ENCODE results near the gene TGM3.

The TGM3 gene

GRCh38 chr20:2378893-2379292 is 83.1 kb downstream of the TGM3 start:
- peaks cover 0 to 10% of the 10 kb centered on the region in 2 donors for H3K4me1 Mint-ChIP-seq
- peaks cover 34 to 77% of the 10 kb centered on the region in 2 donors for H3K27me3 Mint-ChIP-seq
- DNase-seq, result no peak
- H3K27ac Mint-ChIP-seq, result no peak overlapping the region
- no peak overlapping the region for H3K4me3 Mint-ChIP-seq
- H3K36me3 Mint-ChIP-seq, result no peaks in the 10 kb centered on the region
- H3K9me3 Mint-ChIP-seq, result peaks cover 0 to 2% of the 10 kb centered on the region in 2 donors
- no peak for ATAC-seq (replicated peaks)

- peaks cover 34 to 77% of the 10 kb centered on the region in 2 donors for H3K27me3 Mint-ChIP-seq
- H3K36me3 Mint-ChIP-seq, result no peaks in the 10 kb centered on the region
- peaks cover 0 to 2% of the 10 kb centered on the region in 2 donors for H3K9me3 Mint-ChIP-seq
- peaks cover 0 to 10% of the 10 kb centered on the region in 2 donors for H3K4me1 Mint-ChIP-seq
- H3K27ac Mint-ChIP-seq, result no peak overlapping the region
- DNase-seq (no peak), ATAC-seq (replicated peaks) (peak; percentile 41 to 54)
- no peak overlapping the region for H3K4me3 Mint-ChIP-seq
These were observed 83.9 kb downstream of the TGM3 start for GRCh38 chr20:2379511-2380229.

DNA sequence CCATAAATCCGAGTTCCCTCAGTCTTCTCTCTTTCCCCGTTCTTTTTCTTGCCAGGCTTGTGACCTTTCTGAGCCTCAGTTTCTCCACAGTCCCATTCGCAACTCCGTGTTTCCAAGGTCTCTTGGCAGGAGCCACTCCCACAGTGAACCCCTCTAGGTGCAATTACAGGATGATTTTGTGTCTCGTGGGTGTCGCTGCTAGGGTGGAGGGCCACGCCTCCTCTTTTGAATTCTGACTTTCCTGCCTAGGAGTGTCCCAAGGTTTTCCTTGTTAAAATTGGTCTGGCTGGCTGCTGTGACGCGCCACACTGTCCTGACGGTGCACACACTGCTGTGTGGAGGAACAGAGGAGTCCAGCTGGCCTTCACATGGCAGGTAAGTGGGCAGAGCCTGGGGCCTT is 84.8 kb downstream of the TGM3 start, which contains the start of gene TGM6:
Gene TGM6, plus strand, starts transcription at position 301 of the 400 bp plus-strand sequence. Its CDS starts 68 bp downstream, at position 369.
- H3K36me3 Mint-ChIP-seq, result no peaks in the 10 kb centered on the region
- no peak within 1 kb of the TSS for H3K27ac Mint-ChIP-seq
- peaks cover 0 to 10% of the 10 kb centered on the region in 2 donors for H3K4me1 Mint-ChIP-seq
- no peak for DNase-seq
- peaks cover 0 to 2% of the 10 kb centered on the region in 2 donors for H3K9me3 Mint-ChIP-seq
- peaks cover 42 to 84% of the 10 kb centered on the region in 2 donors for H3K27me3 Mint-ChIP-seq
- ATAC-seq (replicated peaks), result no peak
- H3K4me3 Mint-ChIP-seq, result no peak within 1 kb of the TSS

GRCh38 chr20:2381303-2381702 is 85.5 kb downstream of the TGM3 start:
- peaks cover 0 to 10% of the 10 kb centered on the region in 2 donors for H3K4me1 Mint-ChIP-seq
- peaks cover 38 to 80% of the 10 kb centered on the region in 2 donors for H3K27me3 Mint-ChIP-seq
- peaks cover 0 to 4% of the 10 kb centered on the region in 2 donors for H3K9me3 Mint-ChIP-seq
- H3K27ac Mint-ChIP-seq, result no peak overlapping the region
- DNase-seq (no peak), ATAC-seq (replicated peaks) (no peak)
- H3K36me3 Mint-ChIP-seq, result no peaks in the 10 kb centered on the region
- H3K4me3 Mint-ChIP-seq, result no peak overlapping the region

- peaks cover 30 to 70% of the 10 kb centered on the region in 2 donors for H3K27me3 Mint-ChIP-seq
- no peak for ATAC-seq (replicated peaks)
- H3K4me1 Mint-ChIP-seq, result peaks cover 2 to 10% of the 10 kb centered on the region in 2 donors
- DNase-seq, result no peak
- peaks cover 0 to 4% of the 10 kb centered on the region in 2 donors for H3K9me3 Mint-ChIP-seq
- H3K27ac Mint-ChIP-seq, result peak overlapping the region; percentile 39
- no peak overlapping the region for H3K4me3 Mint-ChIP-seq
- no peaks in the 10 kb centered on the region for H3K36me3 Mint-ChIP-seq
These were observed 87.0 kb downstream of the TGM3 start for GRCh38 chr20:2382833-2383232.

GRCh38 chr20:2385026-2385425 is 89.2 kb downstream of the TGM3 start:
- no peak for ATAC-seq (replicated peaks)
- peaks cover under 1 to 2% of the 10 kb centered on the region in 2 donors for H3K4me1 Mint-ChIP-seq
- H3K27me3 Mint-ChIP-seq, result peaks cover 30 to 49% of the 10 kb centered on the region in 2 donors
- no peak for DNase-seq
- H3K36me3 Mint-ChIP-seq, result no peaks in the 10 kb centered on the region
- no peak overlapping the region for H3K4me3 Mint-ChIP-seq
- H3K9me3 Mint-ChIP-seq, result peaks cover 3 to 4% of the 10 kb centered on the region in 2 donors
- H3K27ac Mint-ChIP-seq, result no peak overlapping the region

DNA sequence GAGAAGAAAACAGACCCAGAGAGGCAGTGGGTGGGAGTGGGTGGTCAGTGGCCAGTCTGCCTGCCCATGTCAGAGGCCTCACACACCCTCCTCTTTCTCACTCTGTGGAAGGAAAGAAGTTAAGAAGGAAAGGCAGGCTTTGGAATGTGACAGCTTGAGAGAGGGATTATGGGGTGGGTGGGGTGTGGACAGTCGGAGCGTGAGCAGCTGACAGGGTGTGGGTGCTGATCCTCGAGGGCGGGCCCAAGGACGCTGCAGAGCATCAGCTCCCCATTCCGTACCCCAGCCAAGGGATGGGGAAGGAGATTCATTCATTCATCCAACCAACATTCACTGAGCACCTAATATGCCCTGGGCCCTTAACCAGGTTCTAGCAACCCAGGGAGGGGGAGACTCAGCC is 89.7 kb downstream of the TGM3 start:
- Mint-ChIP-seq H3K4me1 (peaks cover under 1 to 2% of the 10 kb centered on the region in 2 donors), H3K27me3 (peaks cover 30 to 45% of the 10 kb centered on the region in 2 donors), H3K36me3 (no peaks in the 10 kb centered on the region), H3K9me3 (peaks cover 3 to 4% of the 10 kb centered on the region in 2 donors), H3K4me3 (no peak overlapping the region), H3K27ac (no peak overlapping the region)
- ATAC-seq (replicated peaks) (no peak), DNase-seq (no peak)

- DNase-seq (no peak), ATAC-seq (replicated peaks) (peak in 1 of 2 donors; percentile 14)
- Mint-ChIP-seq H3K36me3 (no peaks in the 10 kb centered on the region), H3K4me3 (peak overlapping the region in 1 of 2 donors; percentile 20), H3K4me1 (peaks cover 12% of the 10 kb centered on the region in 2 donors), H3K27me3 (peaks cover 30 to 37% of the 10 kb centered on the region in 2 donors), H3K9me3 (peaks cover 3 to 4% of the 10 kb centered on the region in 2 donors), H3K27ac (peak overlapping the region; percentile 43)
These were observed 90.8 kb downstream of the TGM3 start for GRCh38 chr20:2386516-2387179.

- ATAC-seq (replicated peaks) (peak; percentile 49 to 73), DNase-seq (peak; percentile 47)
- Mint-ChIP-seq H3K9me3 (peaks cover 3 to 4% of the 10 kb centered on the region in 2 donors), H3K4me3 (peak overlapping the region in 1 of 2 donors; percentile 20), H3K27me3 (peaks cover 30 to 36% of the 10 kb centered on the region in 2 donors), H3K4me1 (peaks cover 15 to 16% of the 10 kb centered on the region in 2 donors), H3K27ac (peak overlapping the region; percentile 43), H3K36me3 (no peaks in the 10 kb centered on the region)
These were observed 91.4 kb downstream of the TGM3 start for GRCh38 chr20:2387180-2387577.

DNA sequence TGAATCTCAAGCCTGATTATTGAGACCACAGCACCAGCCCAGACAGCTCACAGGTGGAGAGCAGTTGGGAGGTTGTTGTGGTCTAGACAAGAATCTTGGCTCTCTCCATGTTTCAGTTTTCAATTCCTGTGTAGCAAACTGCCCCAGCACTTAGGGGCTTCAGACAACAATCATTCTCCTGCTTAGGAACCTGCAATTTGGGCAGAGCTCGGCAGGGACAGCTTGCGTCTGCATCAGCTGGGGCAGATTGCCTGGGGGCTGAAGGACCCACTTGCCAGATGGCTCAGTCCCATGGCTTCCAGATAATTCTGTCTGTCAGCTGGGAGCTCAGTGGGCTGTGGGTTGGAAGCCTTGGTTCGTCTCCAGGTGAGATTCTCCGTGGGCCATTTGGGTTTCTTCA is 91.8 kb downstream of the TGM3 start:
- H3K9me3 Mint-ChIP-seq, result peaks cover 3 to 4% of the 10 kb centered on the region in 2 donors
- ATAC-seq (replicated peaks) (no peak), DNase-seq (no peak)
- peaks cover 16 to 17% of the 10 kb centered on the region in 2 donors for H3K4me1 Mint-ChIP-seq
- no peak overlapping the region for H3K27ac Mint-ChIP-seq
- H3K27me3 Mint-ChIP-seq, result peaks cover 28 to 32% of the 10 kb centered on the region in 2 donors
- no peaks in the 10 kb centered on the region for H3K36me3 Mint-ChIP-seq
- no peak overlapping the region for H3K4me3 Mint-ChIP-seq
